ENCODE data around the gene SLC46A3. TPM values are rescaled to one million over a fixed set of nuclear protein-coding genes. Genes with fewer than 3 reads are reported as not detected.
"Not testable (repeated sequence)": the region's sequence is repeated elsewhere in the genome, so short reads cannot be mapped to it uniquely, and the experiment has no call there.

SLC46A3 gene
- total RNA-seq, 4 donors from 2014 or later: 10.6 to 16.1 (median 13.3) TPM

DNA sequence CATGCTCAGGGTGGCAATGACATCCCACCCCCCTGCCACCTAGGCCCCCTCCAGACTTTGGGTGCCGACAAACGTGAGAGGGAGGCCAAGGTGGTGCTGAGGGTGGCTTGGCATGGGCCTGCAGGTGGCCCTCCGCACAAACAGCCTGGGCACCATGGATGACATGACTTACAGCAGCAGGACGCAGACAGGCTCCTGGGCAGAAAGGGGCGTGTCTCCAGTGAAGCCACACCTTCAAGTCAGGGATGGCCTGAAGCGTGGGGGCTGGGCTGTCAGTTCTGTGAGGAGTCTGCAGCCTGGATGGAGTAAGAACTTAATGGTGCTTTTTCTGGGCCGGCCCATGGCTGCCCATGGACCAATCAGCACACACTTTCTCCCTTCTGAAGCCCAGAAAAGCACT is 34.5 kb downstream of the SLC46A3 start:
- no peak for ATAC-seq (ENCODE audit: low FRiP score)
- no peak for DNase-seq (ENCODE audit: low spot score)
- TF ChIP-seq, protein P1, sequence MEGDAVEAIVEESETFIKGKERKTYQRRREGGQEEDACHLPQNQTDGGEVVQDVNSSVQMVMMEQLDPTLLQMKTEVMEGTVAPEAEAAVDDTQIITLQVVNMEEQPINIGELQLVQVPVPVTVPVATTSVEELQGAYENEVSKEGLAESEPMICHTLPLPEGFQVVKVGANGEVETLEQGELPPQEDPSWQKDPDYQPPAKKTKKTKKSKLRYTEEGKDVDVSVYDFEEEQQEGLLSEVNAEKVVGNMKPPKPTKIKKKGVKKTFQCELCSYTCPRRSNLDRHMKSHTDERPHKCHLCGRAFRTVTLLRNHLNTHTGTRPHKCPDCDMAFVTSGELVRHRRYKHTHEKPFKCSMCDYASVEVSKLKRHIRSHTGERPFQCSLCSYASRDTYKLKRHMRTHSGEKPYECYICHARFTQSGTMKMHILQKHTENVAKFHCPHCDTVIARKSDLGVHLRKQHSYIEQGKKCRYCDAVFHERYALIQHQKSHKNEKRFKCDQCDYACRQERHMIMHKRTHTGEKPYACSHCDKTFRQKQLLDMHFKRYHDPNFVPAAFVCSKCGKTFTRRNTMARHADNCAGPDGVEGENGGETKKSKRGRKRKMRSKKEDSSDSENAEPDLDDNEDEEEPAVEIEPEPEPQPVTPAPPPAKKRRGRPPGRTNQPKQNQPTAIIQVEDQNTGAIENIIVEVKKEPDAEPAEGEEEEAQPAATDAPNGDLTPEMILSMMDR (IDR thresholded peaks at IDR 0.05): no peak

DNA sequence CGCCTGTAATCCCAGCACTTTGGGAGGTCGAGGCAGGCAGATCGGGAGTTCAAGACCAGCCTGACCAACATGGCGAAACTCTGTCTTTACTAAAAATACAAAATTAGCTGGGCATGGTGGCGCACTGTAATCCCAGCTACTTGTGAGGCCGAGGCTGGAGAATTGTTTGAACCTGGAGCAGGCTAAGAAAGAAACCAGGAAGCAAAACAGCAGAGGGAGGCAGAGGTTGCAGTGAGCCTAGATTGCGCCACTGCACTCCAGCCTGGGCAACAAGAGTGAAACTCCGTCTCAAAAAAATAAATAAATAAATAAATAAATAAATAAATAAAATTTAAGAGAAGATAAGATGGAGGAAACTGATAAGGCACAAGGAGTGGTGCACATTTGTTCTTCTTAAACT is 35.6 kb downstream of the SLC46A3 start:
- DNase-seq (ENCODE audit: low spot score); ATAC-seq (ENCODE audit: low FRiP score): not testable (repeated sequence)

DNA sequence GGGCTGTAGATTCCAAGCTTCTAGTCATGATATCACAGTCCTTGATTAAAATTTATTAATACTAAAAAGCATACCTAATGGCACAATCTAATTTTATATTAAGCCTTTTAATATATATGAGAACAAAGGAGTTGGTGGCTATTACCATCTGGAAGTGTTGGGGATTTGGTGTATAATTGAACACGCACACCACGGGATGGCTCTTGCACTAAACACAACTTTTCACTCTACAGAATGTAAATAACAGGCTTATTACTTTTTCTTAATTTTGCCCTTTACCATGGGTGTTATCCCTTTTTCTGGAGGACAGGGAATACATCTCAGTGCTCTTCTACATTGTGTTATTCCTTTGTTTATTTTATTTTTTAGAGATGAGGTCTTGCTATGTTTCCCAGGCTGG is 38.2 kb downstream of the SLC46A3 start:
- no peak for DNase-seq (ENCODE audit: low spot score)
- no peak for ATAC-seq (ENCODE audit: low FRiP score)
- TF ChIP-seq, protein P1 (IDR thresholded peaks at IDR 0.05): no peak

DNA sequence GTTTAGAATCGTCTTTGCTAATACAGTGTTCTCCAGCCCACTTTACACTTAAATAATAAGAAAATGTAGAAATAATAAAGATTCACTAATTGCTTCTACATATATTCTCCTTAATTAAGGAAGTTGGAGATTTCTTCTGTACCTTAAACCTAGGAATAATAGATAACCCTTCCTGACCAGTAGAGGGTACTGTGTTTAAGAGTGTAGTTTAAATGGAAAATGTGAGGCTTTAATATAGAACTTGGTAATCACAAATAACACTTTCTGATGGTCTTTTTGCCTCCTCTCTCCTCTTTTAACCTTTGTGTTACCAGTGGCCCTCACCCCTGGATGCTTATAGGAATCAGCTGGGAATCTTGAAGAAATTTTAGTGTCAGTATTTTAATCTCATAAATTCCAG is 39.1 kb downstream of the SLC46A3 start:
- no peak for ATAC-seq (ENCODE audit: low FRiP score)
- no peak for DNase-seq (ENCODE audit: low spot score)
- TF ChIP-seq, protein P1 (IDR thresholded peaks at IDR 0.05): no peak

DNA sequence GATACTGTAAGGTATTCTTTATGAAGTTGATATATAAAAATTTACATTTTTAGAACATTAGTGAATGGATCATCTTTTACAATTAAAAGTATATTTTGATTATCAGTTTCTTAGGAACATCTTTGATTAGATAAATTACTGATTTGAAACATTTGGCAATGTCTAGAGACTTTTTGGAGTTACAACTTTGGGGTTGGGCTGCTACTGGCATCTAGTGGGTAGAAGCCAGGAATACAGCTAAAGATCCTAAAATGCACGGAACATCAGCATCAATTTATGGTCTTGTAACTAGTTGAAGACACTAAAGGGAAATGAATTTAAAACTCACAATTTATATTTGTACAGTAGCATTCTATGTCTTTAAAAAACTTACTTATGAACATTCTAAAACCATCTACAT is 40.0 kb downstream of the SLC46A3 start:
- TF ChIP-seq, protein P1 (IDR thresholded peaks at IDR 0.05): no peak
- no peak for DNase-seq (ENCODE audit: low spot score)
- no peak for ATAC-seq (ENCODE audit: low FRiP score)

DNA sequence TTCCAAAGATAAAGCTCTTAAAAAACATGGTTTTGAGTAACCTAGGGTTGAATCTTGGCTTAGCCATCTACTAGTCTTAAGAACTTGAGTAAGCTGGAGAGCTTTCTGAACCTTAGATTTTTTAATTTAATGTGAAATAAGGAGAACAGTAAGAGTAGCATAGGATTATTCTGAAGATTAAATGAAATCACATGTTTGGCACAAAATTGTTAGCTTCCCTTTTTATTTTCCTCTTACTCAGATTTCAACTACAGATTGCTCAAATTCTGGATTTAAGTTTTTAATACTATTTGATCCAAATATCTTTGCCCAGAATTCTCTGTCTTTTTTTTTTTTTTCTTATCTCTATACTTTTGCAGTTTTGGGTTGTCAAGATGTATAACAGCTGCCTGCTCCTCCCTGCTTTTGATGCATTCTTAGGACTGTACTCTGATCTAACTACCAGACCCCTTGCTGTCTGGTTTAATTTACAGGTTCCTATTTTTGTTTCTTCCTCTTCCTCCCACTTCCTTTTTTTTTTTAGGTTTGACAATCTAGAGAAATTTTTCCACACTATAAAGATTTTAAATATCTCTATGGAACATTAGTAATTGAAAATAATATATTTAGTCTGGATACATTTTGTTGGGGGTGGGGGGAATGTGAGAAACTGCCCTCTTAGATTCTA is 47.5 kb downstream of the SLC46A3 start:
- DNase-seq (ENCODE audit: low spot score) (no peak), ATAC-seq (ENCODE audit: low FRiP score) (no peak)
- TF ChIP-seq, protein P1 (IDR thresholded peaks at IDR 0.05): no peak

DNA sequence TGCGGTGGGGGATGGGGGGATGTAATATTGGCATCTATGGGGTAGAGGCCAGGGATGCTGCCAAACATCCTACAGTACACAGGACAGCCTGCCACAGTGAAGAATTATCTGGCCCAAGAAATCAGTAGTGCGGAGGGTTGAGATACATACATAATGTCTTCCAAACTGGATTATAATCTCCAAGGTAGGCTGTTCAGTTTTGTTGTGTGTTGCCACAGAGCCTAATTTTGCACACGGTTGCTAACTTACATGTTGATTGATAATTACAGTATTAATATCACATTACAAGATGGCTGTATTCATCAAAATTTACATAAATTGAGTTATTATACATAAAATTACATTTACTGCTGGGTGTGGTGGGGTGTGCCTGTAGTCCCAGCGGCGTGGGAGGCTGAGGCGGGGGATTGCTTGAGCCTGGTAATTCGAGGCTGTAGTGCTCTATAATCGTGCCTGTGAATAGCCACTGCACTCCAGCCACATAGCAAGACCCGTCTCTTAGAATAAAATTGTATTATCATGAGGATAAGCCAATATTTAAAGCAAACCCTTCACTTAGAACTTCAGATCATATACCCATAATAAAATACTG is 51.8 kb downstream of the SLC46A3 start:
- TF ChIP-seq, protein P1 (IDR thresholded peaks at IDR 0.05): no peak
- ATAC-seq (ENCODE audit: low FRiP score): no peak
- no peak for DNase-seq (ENCODE audit: low spot score)
